NCI-H1417 treated with DMSO at 0.1 percent for 48 hours (cell line): ENCODE measurements around the gene SLK.

Source experiments
- DNase-seq: peaks from one replicate; lab custom pipeline; 2025; lab: John Stamatoyannopoulos, UW

The SLK gene

DNA sequence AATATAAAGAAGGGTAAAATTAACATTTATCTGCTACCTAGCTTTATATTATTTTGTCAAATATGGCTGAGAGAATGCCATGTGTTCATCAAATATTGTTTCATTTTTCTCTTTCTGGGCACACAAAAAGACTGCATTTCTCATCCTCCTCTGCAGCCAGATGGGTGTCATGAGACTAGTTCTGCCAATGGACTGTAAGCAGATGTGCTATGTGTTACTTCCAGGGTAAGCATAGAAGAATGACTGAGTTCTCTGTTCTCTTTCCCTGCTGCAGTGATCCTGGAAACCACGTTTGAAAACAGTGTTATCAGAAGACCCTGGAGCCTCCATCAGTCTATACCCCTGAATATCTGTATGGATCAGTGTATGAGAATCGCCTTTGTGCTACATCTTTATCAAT lies 24.1 kb upstream of the SLK start:
- DNase-seq = no peak

DNA sequence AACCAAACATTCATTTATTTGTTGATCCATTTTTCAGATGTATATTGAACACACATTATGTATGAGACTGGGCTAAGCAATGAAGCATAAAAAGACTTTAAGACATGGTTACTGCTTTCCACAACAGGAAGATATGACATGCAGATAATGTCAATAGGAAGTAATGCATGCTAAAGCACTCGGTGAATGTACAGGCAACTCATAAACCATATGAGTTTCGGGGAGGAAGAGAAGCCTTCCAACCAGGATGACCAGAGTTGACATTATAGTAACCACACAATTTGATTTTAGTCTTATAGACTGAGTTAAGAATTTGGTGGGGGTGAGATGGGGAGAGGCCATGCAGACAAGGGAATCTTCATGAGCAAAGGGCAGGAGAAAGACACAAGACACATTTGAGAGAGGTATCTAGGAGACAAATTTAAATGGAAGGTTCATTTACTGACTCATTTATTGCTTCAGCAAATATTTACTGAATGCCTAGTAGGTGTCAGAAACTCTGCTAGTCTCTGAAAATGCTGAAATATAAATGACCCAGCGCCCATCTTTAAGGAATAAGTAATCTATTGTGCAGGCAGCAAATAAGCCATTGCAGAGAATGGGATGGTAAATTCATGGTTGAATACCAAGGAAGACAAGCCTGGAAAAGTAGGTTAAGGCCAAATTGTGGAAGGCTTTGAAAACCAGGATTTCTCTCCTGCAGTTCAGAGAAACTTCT lies 19.0 kb upstream of the SLK start:
- no peak for DNase-seq

DNA sequence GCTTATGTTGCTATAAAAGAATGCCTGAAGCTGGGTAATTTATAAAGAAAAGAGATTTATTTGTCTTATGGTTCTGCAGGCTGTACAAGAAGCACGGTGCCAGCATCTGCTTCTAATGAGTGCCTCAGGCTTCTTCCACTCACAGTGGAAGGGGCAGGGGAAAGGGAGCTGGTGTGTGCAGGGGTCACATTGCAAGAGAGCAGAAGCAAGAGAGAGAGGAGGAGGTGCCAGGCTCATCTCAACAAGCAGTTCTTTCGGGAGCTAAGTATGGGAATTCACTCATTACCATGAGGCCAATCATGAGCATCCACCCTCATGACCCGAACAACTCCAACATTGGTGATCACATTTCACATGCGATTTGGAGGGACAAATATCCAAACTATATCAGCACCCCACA lies 17.2 kb upstream of the SLK start:
- DNase-seq = no peak

DNA sequence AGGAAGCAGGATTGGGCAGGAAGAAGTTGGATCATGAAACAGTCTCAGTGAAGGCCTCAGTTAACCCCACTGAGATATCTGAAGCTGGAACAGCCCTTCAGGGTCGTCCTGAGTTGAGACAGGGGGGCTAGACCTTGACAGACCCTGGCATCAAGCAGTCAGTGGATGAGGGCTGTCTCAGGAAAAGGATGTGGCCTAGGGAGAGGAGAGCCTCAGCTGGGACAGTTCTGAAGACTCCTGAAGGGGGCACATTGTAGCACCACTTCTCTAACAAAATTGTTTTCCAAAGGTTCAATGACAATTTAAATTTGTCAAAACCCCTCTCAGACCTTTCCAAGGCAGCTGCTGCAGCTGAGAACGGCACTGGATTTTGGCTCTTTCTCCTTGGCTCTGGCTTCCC lies 15.8 kb upstream of the SLK start:
- DNase-seq = no peak

DNA sequence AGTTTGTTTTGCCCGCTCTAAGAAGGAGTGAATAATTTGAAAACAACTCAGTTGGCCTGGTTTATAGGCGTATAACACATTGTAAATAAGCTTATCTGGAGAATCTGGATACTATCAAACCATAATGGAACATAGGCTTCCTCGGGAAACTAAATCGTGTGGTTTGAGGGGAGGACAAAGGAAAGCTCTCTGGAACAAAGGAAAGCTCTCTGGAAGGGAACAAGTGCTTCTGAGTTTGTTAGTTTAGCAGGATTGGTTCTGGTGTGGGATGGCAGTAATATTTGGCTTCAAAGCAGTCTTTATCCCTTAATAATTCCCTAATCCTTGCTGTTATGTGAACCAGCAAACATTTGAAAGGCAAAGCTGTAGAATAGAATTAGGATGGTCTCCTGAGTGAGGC lies 15.0 kb upstream of the SLK start:
- DNase-seq = no peak

DNA sequence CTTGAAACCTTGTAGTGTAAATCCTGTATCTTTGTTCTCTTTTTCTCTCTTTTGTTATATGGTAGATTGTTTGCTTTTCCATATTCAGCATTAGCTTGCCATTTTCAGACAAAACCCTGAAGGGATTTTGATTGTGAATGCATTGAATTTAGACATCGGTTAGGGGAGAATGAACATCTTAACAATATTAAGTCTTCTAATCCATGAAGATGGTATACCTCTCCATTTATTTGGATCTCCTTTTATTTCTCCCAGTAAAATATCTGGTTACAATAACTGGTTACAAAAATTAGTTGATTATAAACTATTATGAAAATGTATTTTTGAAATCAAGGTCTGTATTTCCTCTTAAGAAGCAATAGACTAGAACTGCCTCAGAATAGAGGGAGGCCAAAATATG lies 12.4 kb upstream of the SLK start:
- no peak for DNase-seq

DNA sequence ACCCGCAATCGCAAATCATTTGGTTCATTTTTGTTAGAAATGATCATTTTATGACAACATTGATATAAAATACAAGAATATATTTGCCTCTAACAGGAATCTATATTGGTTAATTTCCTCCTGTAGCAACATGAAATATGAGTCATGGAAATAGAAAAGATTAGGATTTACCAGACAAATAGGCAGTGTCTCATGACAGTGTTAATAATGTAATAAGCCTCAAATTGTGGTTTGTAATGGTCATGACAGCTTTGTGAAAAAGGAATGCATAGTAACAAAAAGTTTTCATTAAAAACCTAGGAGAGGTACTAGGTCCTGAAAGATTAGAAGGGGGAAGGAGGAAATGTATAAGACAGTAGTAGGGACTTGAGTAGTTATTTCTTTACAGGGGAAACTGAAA lies 7.9 kb upstream of the SLK start:
- DNase-seq = no peak

DNA sequence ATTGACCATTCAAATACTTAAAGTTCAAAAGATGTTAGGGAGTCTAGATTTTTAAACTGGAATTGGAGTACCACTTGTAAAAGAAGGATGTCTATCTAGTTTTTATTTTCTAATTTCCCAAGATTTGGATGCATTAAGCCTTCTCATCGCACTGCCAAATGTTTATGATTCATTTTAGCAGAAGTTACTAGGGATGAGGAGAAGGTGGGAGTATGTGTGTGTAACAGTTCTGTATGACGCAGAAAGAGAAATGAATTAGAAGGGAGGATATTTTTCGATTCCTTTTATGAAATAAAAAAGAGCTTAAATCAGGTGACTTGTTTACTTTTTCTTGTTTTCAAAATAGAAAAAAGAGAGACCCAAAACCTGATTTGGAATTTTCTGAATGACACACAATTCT lies 6.8 kb upstream of the SLK start:
- DNase-seq = no peak

DNA sequence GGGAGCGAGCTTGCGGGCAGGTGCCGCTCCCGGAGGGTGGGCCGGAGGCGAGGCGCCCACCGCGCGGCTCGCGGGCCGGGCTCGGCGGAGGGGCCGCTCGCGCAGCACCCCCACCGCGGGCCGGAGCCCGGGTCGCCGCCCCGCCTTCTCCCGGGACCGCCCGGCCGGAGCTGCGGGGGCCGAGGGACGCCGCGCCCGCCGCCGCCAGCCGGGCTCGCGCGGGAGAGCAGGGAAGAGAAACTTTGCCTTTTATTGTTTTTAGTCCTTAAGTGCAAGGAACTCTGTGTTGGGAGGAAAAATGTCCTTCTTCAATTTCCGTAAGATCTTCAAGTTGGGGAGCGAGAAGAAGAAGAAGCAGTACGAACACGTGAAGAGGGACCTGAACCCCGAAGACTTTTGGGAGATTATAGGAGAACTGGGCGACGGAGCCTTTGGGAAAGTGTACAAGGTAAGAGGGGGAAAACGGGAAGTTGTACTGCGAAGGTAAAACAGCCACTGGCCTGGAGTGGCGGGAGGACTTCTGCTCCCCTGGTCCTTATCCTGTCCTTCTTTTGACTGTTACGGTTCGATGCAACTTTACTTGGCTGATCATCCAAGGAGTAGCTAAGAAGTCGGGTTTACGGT lies 620 bp downstream of the SLK start:
- no peak for DNase-seq

DNA sequence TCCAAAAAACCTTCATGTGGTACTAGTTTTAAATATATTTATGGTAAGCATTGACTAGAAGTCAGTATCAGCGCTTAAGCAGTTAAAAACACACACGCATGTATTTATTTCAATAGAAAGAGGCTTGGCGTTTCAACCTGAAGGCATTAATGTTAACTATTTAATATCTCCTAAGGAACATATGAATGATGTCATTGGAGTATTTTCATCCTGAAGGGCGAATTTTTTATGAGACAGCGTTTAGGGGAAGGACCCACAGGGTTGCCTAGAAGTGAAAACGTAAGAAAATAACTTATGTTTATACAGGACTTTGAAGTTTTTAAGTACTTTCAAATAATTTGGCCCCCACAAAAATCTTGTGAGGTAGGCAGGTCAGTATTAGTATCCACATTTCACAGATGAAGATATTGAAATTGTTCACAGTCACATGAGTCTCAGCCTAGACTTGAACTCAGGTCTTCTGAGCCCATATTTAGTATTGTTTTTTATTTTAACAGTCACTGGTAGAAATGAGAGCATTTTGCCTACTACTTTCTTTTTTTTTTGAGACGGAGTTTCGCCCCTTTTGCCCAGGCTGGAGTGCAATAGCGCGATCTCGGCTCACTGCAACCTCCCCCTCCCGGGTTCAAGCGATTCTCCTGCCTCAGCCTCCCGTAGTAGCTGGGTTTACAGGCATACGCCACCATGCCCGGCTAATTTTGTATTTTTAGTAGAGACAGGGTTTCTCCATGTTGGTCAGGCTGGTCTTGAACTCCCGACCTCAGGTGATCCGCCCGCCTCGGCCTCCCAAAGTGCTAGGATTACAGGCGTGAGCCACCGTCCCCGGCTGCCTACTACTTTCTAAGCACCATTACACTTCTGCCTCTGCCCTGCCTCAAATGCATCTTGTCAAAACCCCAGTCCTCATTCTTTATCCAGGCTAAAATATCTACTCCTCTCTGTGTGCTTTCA lies 1.8 kb downstream of the SLK start:
- no peak for DNase-seq

DNA sequence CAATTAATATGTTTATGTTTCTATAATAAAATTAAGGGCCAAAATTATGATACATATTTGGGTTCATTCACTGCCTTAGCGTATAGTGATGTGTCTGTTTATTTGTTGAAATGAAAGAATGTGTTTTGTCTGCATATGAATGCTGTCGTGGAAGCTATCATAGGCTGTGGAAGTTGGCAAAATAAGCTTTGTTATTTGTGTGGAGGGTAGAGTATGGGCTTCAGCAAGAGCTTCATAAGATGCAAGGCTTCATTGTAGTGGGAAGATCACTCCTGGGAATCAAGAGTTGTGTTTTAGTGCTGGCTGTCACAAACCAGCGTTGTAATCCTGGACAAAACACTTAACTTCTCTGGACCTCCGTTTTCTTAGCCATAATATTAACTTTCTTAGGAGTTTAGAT lies 2.5 kb downstream of the SLK start:
- no peak for DNase-seq

DNA sequence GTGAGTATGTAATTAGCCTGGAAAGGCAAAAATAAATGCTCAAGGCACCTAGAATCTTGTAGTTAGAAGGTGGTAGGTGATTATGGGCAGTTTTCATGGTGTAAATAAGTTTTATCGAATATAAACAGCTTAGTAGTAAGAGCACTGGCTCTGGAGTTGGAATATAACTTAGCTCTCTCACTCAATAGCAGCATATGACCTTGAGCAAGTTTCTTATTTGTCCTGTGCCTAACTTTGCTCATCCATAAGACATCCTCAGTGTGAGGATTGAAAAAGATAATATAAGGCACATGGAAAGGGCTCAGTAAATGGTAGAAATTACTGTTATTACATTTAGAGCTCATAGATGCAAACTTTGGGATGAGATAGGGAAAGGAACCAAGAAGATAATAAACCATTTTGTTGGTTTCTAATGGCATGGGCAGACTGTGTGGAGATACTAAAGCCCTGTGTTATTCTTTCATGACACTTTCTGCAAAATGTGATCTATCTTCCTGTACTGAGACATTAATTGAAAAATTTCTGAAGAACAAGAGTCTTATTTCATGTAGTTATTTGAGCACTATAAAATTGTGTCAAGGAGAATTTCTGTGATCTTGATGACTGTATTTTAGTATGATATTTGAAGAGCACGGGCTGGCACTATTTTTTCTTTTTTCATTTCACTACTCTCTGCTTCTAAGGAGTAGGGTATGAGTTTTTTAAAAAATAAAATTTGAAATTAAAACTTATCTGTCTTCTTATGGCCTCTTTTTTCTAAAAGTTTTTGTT lies 3.1 kb downstream of the SLK start:
- no peak for DNase-seq

DNA sequence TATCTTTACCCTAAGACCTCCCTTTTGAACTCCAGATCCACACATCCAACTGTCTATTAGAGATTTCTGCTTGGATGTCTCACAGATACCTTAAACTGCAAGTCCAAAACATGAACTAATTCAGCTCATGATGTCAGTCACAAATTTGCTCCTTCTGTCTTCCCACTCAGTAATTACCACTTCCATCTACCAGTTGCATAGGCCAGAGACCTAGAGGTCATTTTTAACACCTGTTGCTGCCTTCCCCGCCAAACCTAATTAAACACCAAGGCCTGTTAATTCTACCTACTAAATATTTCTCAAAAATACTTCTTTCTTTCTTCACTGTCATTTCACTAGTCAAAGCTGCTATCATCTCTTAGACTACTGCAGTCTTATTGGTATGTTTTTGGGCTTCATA lies 8.2 kb downstream of the SLK start:
- no peak for DNase-seq

DNA sequence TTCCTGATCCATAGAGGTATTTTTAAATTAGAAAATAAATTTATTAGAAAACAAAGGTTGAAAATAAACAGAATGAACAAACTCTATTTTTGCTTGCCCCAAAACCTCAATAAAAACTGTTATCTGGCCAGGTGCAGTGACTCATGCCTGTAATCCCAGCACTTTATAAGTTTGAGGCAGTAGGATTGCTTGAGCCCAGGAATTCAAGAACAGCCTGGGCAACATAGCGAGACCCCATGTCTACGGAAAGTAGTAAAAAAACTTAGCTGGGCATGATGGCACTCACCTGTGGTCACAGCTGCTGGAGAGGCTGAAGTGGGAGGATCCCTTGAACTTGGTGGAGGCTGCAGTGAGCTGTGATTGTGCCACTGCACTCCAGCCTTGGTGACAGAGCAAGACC lies 10.3 kb downstream of the SLK start:
- DNase-seq = no peak

DNA sequence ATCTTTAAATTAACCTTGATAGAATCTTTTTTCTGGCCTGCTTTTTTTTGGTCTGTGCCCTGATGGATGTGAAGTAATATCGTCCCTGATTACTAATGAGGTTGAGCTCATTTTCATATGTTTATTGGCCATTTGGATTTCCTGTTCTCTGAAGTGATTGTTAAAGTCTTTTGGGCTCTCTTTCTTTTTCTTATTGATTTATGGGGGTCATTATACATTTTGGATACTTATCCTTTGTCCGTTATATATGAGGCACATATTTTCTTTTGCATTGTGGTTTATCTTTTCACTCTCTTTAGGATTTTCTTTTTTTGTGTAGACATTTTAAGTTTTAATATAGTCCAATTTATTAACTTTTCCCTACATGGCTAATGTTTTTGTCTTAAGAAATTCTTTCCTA lies 12.6 kb downstream of the SLK start:
- DNase-seq = no peak

DNA sequence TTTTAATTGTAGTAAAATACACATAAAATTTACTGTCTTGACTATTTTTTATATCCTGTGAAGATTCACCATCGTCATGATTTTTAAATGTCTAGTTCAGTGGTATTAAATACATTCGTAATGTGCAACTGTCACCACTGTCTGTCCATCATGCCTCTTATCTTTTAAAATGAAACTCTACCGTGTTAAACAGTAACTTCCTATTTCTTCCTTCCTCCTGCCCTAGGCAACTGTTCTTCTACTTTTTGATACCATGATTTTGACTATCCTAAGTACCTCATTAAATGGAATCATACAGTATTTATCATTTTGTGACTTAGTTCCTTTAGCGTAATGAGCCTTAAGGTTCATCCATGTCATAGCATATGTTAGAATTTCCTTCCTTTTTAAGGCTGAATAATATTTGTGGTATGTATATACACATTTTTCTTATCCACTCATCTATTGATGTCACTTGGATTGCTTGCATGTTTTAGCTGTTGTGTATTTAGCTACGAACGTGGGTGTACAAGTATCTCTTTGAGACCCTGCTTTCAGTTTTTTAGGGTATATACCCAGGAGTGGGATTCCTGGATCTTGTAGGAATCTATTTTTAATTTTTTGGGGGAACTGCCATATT lies 13.5 kb downstream of the SLK start:
- no peak for DNase-seq

DNA sequence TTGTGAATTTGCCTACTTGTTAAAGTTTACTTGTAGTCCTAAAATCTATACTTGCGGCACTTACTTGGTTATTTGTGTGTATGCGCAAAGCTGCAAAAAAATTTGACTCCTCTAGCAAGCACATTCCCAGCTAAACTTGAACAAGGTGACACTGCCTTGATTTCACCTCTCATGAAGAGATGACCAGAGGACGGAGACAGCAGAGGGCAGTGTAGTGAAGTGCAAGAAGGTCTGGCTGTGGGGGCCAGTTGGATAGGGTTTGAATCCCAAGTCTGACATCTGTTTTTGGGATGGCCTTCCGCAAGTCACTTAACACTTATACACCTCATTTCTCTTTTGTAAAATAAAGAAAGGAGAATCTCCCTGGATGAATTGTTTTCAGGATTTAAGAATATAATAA lies 15.7 kb downstream of the SLK start:
- no peak for DNase-seq

DNA sequence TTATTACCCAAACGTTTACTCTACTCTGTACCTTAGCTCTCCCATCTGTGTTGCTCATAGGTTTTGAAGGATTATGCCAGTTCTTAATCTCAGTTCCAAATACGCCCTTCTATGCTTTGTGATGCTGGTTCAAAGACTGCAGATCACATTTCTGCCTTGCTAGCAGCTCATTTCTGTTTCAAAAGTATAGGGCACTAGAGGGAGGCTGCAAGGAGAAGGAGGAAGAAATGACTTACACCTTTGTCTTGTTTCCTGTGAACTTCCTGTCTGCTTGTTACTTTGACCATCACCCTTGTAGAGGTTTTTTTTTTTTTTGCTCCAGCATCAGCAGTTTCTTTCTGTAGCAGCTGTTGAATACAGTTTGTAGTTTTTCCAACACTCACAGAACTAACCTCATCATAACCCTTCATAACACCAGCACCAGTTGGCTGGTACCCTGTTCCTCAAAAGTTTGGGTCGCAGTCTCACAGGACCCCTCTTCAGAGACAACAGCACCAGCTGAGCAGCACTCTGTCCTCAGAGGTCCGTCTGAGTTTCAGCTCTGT lies 16.5 kb downstream of the SLK start:
- no peak for DNase-seq

DNA sequence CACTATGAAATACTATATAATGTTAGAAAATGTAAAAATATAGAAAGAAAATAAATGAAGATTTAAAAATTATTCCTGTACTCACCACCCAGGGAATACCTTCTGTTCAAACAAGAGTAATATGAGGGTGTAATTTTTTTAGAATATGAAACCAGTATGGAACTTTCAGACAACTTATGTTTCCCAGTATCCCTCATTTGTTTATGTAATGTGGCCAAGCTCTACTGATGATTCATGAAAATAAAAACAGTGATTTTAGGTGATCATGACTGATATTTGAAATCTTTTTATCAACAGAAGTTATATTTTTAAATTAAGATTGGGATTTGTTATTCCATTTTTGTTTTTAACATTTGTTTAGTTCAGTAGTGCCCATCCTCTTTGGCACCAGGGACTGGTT lies 18.8 kb downstream of the SLK start:
- no peak for DNase-seq

DNA sequence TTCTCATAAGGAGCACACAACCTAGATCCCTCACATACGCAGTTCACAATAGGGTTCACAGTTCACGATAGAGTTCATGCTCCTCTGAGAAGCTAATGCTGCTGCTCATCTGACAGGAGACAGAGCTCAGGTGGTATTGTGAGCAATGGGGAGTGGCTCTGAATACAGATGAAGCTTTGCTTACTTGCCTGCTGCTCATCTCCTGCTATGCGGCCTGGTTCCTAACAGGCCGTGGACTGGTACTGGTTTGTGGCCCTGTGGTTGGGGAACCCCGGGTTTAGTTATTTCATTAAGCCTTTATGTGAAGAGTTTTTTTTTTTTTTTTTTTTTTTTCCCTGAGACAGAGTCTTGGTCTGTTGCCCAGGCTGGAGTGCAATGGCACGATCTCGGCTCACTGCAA lies 19.4 kb downstream of the SLK start:
- DNase-seq = no peak

DNA sequence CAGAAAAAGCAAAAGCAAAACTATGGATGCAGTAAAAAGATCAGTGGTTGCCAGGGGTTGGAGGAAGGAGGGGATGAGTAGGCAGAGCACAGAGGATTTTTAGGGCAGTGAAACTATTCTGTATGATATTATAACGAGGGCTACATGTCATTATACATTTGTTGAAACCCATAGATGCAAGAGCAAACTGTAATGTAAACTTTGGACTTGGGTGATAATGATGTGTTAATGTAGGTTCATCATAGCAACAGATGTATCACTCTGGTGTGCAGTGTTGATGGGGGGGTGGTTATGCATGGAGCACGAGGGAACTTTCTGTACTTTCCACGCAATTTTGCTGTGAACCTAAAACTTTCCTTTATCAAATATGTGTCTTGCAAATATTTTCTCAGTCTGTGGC lies 23.2 kb downstream of the SLK start:
- DNase-seq = no peak

DNA sequence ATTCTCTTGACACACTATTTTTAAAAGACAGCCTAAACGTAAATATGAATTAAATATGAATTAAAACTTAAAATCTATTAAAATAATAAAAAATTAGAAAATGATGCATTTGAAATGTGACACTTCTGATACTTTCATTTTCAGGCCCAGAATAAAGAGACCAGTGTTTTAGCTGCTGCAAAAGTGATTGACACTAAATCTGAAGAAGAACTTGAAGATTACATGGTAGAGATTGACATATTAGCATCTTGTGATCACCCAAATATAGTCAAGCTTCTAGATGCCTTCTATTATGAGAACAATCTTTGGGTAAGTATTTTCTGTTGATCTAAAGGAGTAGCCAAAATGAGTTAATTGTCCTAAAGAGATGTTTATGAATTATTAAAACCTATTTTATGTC lies 23.6 kb downstream of the SLK start:
- DNase-seq = no peak
